T-helper 17 cell (primary cell): ENCODE results near the gene PTGIS. TPM values are rescaled to one million over a fixed set of nuclear protein-coding genes. Genes with fewer than 3 reads are reported as not detected.

Experiments
- ATAC-seq: fragments of 150-1000 bp; cut with Tn5 transposase; 2 replicates; pipeline ENCODE4 v1.10.0; 2021; ENCODE audit warnings: mild to moderate bottlenecking, moderate library complexity
- DNase-seq, 3 donors: peaks; one replicate each; pipeline versions ENCODE4 v3.0.0 to v3.0.0-alpha.2; 2020 to 2021
- H3K9me3 ChIP-seq: one replicate; pipeline ENCODE4 v1.7.0; 2013; ENCODE audit warnings: low read length, mild to moderate bottlenecking; ENCODE audit not compliant: control insufficient read depth, poor library complexity, severe bottlenecking
- H3K27ac Mint-ChIP-seq: one replicate; pipeline ENCODE4 v1.8.0; 2022; ENCODE audit warnings: mild to moderate bottlenecking, moderate library complexity, mixed read lengths
- H3K27me3 Mint-ChIP-seq: one replicate; pipeline ENCODE4 v1.8.0; 2022; ENCODE audit warnings: mixed read lengths
- H3K36me3 Mint-ChIP-seq: one replicate; pipeline ENCODE4 v1.8.0; 2022; ENCODE audit warnings: low read depth, mixed read lengths
- H3K4me1 Mint-ChIP-seq: one replicate; pipeline ENCODE4 v1.8.0; 2022; ENCODE audit warnings: mild to moderate bottlenecking, mixed read lengths
- H3K4me3 Mint-ChIP-seq: one replicate; pipeline ENCODE4 v1.8.0; 2022; ENCODE audit warnings: mild to moderate bottlenecking, moderate library complexity, mixed read lengths
- total RNA-seq, 4 donors: library from RNA in 2 of 4; stranded (reverse) in 2 of 4; gene quantifications; one replicate each; pipeline ENCODE4 v1.2.3 and lab custom pipeline; 2022 to 2026

PTGIS gene
- total RNA-seq, 2 donors from 2014 or later, result not detected

DNA sequence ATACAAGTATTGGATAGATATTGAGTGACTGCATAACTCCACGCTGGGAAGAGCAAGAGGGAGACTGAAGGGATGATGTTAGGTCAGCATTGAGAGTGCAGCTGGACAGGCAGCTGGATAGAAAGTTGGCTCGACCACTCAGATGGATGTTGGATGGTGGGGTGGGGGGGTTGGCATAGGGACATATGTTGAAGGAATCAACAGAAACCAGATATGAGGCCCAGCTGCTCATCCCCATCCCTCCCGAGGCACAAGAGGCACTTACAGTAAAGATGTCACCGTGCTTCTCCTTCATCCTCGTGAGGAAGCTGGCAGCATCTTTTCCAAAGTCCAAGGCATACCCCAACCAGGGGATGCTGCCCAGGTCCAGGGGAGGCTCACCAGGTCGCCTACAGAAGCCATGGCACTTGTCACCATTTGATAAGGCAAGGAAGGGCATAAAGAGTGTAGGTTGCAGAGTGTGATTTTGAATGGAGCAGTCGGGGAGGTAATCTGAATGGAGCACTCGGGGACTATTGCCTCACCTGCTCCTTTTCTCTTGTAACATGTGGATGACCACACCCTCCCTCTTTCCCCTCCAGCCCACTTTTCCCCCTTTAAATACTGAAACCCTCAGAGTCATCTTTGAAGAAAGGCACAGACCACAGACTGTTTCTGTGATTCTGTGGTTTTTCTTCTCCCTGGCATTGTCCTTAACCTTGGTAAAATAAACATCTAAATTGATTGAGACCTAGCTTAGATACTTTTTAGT lies 18.0 kb downstream of the PTGIS start:
- no peak overlapping the region for H3K4me3 Mint-ChIP-seq

DNA sequence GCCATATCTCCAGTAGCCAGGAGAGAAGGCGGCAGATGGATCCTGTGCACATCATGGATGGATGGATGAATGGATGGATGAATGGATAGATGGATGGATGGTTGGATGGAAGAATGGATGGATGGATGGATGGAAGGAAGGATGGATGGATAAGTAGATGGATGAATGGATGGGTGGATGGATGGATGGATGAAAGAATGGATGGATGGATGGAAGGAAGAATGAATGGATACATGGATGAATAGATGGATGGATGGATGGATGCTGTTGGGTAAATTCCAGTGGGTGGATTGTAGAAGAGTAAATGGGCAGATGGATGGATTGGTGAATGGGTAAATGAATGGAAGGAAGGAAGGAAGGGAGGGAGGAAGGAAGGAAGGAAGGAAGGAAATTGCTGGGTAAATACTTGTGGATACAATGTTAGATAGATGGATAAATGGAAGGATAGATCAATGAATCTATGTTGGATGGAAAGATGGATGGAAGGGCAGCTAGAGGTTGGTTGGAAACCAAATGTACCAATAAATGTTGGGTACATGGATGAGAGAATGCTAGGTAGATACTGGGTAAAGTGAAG lies 19.5 kb downstream of the PTGIS start:
- Mint-ChIP-seq H3K36me3 (no peaks in the 10 kb centered on the region), H3K4me1 (peaks cover under 1% of the 10 kb centered on the region), H3K27me3 (peaks cover 15% of the 10 kb centered on the region), H3K4me3 (no peak overlapping the region), H3K27ac (no peak overlapping the region)
- no peak for ATAC-seq
- DNase-seq, result no peak
- H3K9me3 ChIP-seq, result no peaks in the 10 kb centered on the region

More for the DNA sequence above, 18.0 kb downstream of the PTGIS start:
- Mint-ChIP-seq H3K27ac (no peak overlapping the region), H3K36me3 (no peaks in the 10 kb centered on the region), H3K4me1 (no peaks in the 10 kb centered on the region), H3K27me3 (peaks cover 15% of the 10 kb centered on the region)
- DNase-seq (no peak), ATAC-seq (no peak)
- H3K9me3 ChIP-seq, result no peaks in the 10 kb centered on the region

DNA sequence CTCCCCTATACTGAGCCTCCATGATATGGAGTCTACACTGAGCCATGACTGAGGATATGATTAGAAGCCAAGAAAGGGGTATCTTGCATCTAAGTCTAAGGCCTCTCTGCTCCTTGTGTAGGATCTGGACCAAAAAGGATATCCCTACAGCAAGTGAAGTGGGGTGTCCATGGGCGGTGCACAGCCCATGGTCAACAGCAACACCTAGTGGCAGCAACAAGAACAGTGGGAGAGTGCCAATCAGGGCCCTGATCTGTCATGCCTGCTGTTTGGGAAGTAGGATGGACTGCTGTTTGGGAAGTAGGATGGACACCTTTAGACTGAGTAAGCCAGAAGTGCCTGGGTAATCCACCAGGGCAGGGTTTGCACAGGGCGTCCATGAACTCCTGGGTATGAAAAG lies 22.4 kb downstream of the PTGIS start:
- no peak for ATAC-seq
- H3K27ac Mint-ChIP-seq, result no peak overlapping the region
- peaks cover 6% of the 10 kb centered on the region for H3K4me1 Mint-ChIP-seq
- no peaks in the 10 kb centered on the region for H3K9me3 ChIP-seq
- no peak for DNase-seq
- H3K36me3 Mint-ChIP-seq, result no peaks in the 10 kb centered on the region
- H3K4me3 Mint-ChIP-seq, result no peak overlapping the region
- H3K27me3 Mint-ChIP-seq, result peaks cover 2% of the 10 kb centered on the region

DNA sequence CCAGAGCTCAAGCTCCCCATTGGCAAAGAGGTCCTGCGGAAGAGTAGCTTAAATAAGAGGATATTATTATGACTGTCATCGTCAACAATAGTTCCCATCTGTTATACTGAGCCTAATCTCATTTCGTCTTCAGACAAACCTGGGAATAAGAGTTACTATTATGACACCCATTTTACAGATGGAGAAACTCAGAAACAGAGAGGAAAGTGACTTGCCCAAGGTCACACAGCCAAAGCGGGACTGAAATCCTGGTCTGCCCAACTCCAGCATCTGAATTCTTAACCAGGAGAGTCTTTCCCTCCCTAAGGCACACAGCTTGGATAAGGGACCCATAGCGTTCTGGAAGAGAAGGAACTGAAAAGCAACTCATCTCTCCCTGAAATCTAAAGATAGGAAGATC lies 23.4 kb downstream of the PTGIS start:
- Mint-ChIP-seq H3K27ac (no peak overlapping the region), H3K27me3 (peaks cover 5% of the 10 kb centered on the region), H3K4me3 (no peak overlapping the region), H3K4me1 (peaks cover 6% of the 10 kb centered on the region), H3K36me3 (no peaks in the 10 kb centered on the region)
- ATAC-seq (no peak), DNase-seq (no peak)
- H3K9me3 ChIP-seq, result no peaks in the 10 kb centered on the region

DNA sequence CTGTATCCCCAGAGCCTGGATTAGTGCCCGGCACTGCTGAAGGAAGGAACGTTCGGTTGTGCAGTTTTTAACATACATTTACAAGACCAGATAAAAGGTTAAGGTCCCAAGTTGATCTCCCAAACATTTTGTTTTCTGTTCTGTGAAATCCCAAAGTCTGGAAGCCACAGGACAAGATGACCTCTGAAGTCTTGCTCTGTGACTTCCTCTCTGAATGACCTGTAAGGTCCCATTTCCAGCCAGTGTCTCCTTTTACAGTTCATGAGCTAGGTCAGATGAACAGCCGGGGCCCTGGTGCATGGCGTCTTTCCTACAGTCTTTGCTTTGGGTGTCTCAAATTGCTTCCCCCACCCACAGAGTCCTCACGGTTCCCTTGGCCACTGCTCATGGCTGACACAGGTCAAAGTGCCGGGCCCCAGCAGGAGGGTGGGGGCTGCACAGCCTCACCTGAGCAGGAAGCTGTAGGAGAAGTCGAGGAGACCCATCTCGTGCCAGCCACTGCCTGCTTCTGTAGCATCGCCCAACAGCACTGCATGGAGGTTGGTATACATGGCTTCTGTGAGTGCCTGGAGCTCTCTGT lies 24.0 kb downstream of the PTGIS start:
- no peaks in the 10 kb centered on the region for H3K36me3 Mint-ChIP-seq
- no peak overlapping the region for H3K4me3 Mint-ChIP-seq
- no peak for ATAC-seq
- no peaks in the 10 kb centered on the region for H3K9me3 ChIP-seq
- peak overlapping the region; percentile 79 for H3K27ac Mint-ChIP-seq
- no peak for DNase-seq
- H3K27me3 Mint-ChIP-seq, result peaks cover 8% of the 10 kb centered on the region
- peaks cover 6% of the 10 kb centered on the region for H3K4me1 Mint-ChIP-seq

DNA sequence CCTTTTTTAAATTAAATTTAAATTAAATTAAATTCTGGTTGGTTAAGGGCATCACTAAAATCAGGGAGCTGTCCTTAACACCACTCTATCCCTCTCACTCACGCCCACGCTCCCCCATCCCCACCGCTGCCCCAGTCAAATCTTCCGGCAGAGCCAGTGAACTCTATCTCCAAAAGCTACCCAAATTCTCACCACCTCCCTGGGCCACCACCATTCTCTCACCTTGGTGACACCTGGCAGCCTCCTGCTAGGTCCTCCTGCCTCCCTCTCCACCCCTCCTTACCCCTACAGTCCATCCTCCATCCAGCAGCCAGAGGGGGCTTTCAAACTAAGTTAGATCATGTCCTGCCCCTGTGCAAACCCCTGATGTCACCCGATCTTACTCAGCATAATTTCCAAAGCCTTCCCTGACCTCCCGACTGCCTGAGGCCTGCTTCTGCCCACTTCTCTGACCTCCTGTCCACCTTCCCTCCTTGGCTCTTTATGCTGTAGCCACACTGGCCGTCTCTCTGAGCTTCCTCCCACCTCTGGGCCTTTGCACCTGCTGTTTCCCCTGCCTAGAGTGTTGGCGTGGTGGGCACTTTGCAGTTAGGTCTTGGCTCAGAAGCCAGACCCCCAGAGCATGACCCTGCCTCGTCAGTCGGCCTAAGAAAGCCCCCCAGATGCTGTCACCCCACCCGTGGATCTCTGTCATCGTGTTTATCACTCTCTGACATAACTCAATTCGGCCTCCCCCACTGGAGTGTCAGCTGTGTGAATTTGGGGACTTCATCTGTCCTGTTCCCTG lies 24.7 kb downstream of the PTGIS start:
- H3K36me3 Mint-ChIP-seq, result no peaks in the 10 kb centered on the region
- peaks cover 6% of the 10 kb centered on the region for H3K4me1 Mint-ChIP-seq
- H3K4me3 Mint-ChIP-seq, result no peak overlapping the region
- H3K27me3 Mint-ChIP-seq, result peaks cover 8% of the 10 kb centered on the region
- ATAC-seq (no peak), DNase-seq (no peak)
- H3K9me3 ChIP-seq, result no peaks in the 10 kb centered on the region
- H3K27ac Mint-ChIP-seq, result peak overlapping the region; percentile 79

DNA sequence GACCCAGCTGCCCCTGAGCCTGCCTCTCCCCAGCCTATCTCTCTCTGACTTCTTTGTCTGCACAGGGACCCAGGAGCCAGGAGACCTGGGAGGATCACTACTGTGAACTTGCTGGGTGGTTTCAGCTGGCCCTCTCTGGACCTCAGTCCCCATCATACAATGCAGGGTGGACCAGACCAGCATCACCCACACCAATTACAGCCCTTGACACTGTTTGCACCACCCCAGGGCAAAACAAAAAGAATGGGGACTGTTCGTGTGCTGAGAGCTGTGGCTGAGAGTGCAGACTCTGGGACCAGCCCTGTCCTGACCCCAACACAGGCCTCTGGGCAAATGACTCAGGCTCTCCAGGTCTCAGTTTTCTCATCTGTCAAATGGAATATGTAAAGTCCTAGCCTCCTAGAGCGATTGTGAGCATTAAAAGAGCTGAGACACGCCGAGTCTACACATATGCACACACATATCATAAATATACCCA lies 25.4 kb downstream of the PTGIS start:
- Mint-ChIP-seq H3K4me3 (no peak overlapping the region), H3K27me3 (peaks cover 11% of the 10 kb centered on the region), H3K27ac (no peak overlapping the region), H3K4me1 (peaks cover 6% of the 10 kb centered on the region), H3K36me3 (no peaks in the 10 kb centered on the region)
- no peak for ATAC-seq
- no peaks in the 10 kb centered on the region for H3K9me3 ChIP-seq
- DNase-seq, result no peak

DNA sequence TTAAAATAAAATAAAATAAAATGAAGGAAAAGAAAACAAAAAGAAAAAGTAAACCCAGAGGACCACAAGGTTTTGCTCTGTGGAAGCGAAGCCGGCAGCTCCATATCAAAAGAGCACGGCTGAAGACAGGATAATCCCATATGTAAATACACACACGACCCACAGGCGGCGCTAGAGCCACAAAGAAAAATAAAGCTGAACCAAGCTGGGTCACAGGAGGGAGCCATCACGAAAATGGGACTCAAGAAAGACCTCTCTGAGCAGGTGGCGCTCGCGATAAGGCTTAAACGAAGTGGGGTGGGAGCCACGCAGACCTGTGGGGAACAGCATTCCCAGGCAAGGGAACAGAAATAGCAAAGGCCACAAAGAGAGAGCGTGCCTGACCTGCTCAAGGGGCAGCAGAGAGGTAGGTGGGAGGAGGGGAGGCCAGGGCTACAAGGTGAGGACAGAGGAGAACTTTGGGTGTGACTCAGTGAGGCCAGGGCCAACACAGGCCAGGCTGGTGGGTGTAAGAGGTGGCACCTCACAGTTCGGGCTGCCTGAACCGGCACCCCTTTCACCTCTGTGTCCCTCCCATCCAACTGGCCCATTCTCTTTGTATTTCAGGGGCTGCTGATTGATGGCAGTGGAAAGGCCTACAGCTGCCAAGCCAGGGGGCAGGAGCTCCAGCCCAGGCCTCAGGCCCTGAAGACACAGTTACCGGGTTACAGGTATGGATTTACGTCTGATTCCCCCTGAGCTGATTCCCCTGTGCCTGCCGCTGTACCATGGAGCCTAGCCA lies 26.0 kb downstream of the PTGIS start:
- DNase-seq (peak in 2 of 3 donors; percentile 23 to 43), ATAC-seq (peak; percentile 75)
- H3K9me3 ChIP-seq, result no peaks in the 10 kb centered on the region
- peak overlapping the region; percentile 63 for H3K4me3 Mint-ChIP-seq
- no peak overlapping the region for H3K27ac Mint-ChIP-seq
- peaks cover 6% of the 10 kb centered on the region for H3K4me1 Mint-ChIP-seq
- H3K36me3 Mint-ChIP-seq, result no peaks in the 10 kb centered on the region
- peaks cover 18% of the 10 kb centered on the region for H3K27me3 Mint-ChIP-seq

DNA sequence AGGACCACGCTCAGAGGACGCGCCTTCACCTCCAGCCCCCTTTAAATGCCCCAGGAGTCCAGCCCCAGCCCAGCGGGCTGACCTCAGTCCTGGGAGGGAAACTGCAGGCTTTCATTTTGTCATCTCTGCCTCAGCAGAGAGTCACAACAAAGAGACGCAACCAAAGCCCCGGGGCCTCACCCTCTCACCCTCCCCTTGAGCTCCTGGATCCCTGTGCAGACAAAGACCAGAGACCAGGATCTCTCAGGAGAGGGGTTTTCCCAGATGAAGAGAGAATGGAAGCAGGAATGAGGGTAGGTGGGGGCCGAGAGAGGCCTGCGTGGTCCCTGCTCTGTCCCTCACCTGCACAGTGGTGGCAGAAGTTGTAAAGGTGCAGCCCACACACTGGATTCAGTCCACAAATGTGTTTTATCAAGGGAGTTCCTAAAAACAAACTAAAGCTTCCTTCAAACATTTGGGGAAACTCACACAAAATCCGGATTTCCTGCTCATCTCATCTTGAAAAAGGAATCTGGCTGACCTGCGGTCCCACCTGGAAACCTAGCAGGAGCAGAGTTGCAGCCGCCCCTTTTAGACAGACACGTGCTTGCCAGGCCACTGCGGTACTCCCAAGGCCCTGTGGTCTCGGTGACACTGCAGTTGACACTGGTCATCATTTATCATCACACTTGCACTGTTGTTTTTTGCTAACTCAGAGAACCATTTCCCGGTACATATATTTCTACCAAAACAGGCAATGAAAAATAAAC lies 27.1 kb downstream of the PTGIS start:
- DNase-seq (no peak), ATAC-seq (no peak)
- H3K27me3 Mint-ChIP-seq, result peaks cover 19% of the 10 kb centered on the region
- H3K9me3 ChIP-seq, result no peaks in the 10 kb centered on the region
- H3K4me1 Mint-ChIP-seq, result peaks cover 6% of the 10 kb centered on the region
- no peaks in the 10 kb centered on the region for H3K36me3 Mint-ChIP-seq
- no peak overlapping the region for H3K4me3 Mint-ChIP-seq
- H3K27ac Mint-ChIP-seq, result no peak overlapping the region

DNA sequence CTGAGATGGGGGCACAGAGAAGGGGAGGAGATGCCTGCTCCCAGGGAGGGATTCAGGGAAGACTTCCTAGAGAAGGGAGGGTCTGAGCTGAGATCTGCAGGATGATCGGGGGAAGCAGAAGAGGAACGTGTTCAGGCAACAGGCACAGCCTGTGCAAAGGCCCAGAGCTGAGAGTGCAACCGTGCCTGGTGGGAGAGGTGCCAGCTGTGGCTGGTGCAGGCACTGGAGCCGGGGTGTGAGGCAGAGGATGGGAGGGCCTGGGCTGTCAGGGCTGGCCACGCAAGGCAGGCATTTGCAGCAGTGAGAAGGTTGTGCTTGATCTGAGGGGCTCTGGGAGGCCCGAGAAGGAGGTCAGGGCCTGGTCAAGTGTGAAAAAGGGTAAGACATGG lies 27.7 kb downstream of the PTGIS start:
- Mint-ChIP-seq H3K36me3 (no peaks in the 10 kb centered on the region), H3K4me3 (peak overlapping the region; percentile 21), H3K4me1 (peaks cover 6% of the 10 kb centered on the region), H3K27me3 (peaks cover 19% of the 10 kb centered on the region), H3K27ac (no peak overlapping the region)
- ATAC-seq (no peak), DNase-seq (no peak)
- no peaks in the 10 kb centered on the region for H3K9me3 ChIP-seq

DNA sequence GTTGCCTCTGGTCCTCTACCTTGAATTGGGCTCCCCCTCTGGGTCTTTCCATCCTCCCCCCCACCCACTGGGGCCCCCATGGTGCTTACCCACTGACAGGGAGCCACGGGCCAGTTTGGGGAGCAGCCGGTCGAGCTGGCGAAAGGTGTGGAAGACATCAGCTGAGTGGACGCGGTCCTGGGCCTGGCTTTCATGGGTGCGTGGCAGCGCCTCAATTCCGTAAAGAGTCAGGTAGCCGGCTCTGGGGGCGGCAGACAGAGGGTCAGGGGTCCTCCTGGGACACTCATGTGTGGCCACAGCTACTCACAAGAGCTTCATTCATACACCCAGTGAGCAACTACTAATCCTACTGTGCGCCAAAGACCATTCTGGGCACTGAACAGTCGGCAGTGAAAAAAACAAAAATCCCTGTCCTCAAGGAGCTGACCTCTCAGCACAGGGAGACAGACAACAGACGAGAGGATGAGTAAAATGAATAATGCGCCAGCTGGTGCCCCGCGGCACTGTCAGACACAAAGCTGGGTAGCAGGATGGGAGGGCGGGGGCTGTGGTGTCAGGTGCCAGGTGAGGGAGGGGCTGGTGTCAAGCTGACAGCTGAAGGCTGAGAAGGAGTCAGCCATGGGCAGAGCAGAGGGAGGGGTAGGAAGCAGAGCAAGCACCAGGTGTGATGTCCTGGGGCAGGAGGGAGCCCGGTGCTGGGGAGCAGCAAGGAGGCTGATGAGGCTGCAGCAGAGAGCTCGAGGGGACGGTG lies 28.3 kb downstream of the PTGIS start:
- Mint-ChIP-seq H3K4me1 (peaks cover 11% of the 10 kb centered on the region), H3K4me3 (peak overlapping the region; percentile 21), H3K27ac (no peak overlapping the region), H3K27me3 (peaks cover 19% of the 10 kb centered on the region), H3K36me3 (no peaks in the 10 kb centered on the region)
- H3K9me3 ChIP-seq, result no peaks in the 10 kb centered on the region
- DNase-seq (no peak), ATAC-seq (no peak)

DNA sequence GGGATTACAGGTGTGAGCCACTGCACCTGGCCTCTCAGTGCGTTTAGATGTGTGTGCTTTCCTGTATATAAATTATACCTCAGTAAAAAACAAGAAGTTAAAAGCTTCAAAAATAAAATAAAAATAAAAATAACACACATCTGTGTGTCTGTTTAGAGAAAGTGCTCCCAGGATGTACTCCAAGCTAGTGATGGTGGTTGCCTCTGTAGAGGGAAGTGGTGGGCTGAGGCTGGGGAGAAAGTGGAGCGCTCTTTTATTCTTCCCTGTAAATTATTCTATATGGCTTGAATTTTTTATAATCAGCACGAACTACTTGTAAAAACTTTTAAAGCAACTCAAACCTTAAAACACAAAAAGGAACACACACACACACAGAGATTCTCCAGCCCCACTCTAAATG lies 29.0 kb downstream of the PTGIS start:
- no peaks in the 10 kb centered on the region for H3K36me3 Mint-ChIP-seq
- peaks cover 19% of the 10 kb centered on the region for H3K27me3 Mint-ChIP-seq
- ATAC-seq (no peak), DNase-seq (no peak)
- peaks cover 15% of the 10 kb centered on the region for H3K4me1 Mint-ChIP-seq
- H3K4me3 Mint-ChIP-seq, result no peak overlapping the region
- no peaks in the 10 kb centered on the region for H3K9me3 ChIP-seq
- no peak overlapping the region for H3K27ac Mint-ChIP-seq
